HCT116 (cell line): Measurements from ENCODE around the gene MTMR12. TPM values are rescaled to one million over a fixed set of nuclear protein-coding genes. Genes with fewer than 3 reads are reported as not detected.

Experiments used
- ATAC-seq: fragments of 200-7000 bp; cut with Tn5 transposase; 2 replicates; pipeline ENCODE4 v1.9.1; 2020; ENCODE audit warnings: mild to moderate bottlenecking, moderate library complexity
- BruUV-seq: library from RNA; stranded (reverse); fragments of 400-500 nt; replicated peaks from 2 replicates; lab custom pipeline; 2021; lab: Mats Ljungman, UMichigan
- CTCF ChIA-PET: fragments of 300-600 bp; sonication (Branson Sonifier 250); formaldehyde crosslinking; loops from one replicate; lab custom pipeline; 2021; ENCODE audit warnings: antibody characterized with exemption; lab: Charles Lee
- POLR2A ChIA-PET: fragments of 300-600, 350-600 bp; sonication (Branson Sonifier 250); formaldehyde crosslinking; loops from one replicate; lab custom pipeline; 2021; ENCODE audit warnings: antibody characterized with exemption; lab: Charles Lee
- RAD21 ChIA-PET, 2 experiments: fragments of 300-600 bp; sonication (Branson Sonifier 250); formaldehyde crosslinking; loops; one replicate each; lab custom pipeline; 2023; ENCODE audit warnings: low total read pairs in 2 of 2; ENCODE audit not compliant: uncharacterized antibody in 2 of 2, unreplicated experiment in 2 of 2, low non-redundant PET in 1 of 2; lab: Charles Lee
- DNase-seq: peaks from one replicate; pipeline ENCODE4 v3.0.0-alpha.2; 2010; ENCODE audit warnings: low read depth, low spot score
- H2AFZ ChIP-seq: fragments of 200-600 bp; shearing (Covaris generic), sonication (generic); 2 replicates; pipeline ENCODE4 v1.6.1; 2017; ENCODE audit warnings: low read depth, mixed run types, mixed read lengths, antibody characterized with exemption, low read length; ENCODE audit not compliant: poor library complexity, severe bottlenecking
- H3K27ac ChIP-seq: 2 replicates; pipeline ENCODE4 v1.5.1; 2012; ENCODE audit warnings: low read depth, low read length
- H3K27me3 ChIP-seq: fragments of 200-600 bp; sonication (generic); 2 replicates; pipeline ENCODE4 v1.6.1; 2016; ENCODE audit warnings: mixed run types, low read length, mixed read lengths; ENCODE audit not compliant: insufficient read depth
- H3K36me3 ChIP-seq, 2 experiments: fragments of 200-500 bp in 1 of 2; fragments of 200-600 bp in 1 of 2; sonication (Bioruptor generic) in 1 of 2; sonication (generic) in 1 of 2; 2 replicates each; pipeline versions ENCODE4 v1.5.1 to v1.6.1; 2014 to 2016; ENCODE audit warnings: low read length in 2 of 2, inconsistent platforms in 1 of 2, mixed read lengths in 1 of 2, mixed run types in 1 of 2; ENCODE audit not compliant: insufficient read depth in 2 of 2, control insufficient read depth in 1 of 2
- H3K4me1 ChIP-seq, 2 experiments: fragments of 200-600 bp in 1 of 2; sonication (generic) in 1 of 2; 2 replicates each; pipeline versions ENCODE4 v1.5.1 to v1.6.1; 2012 to 2017; ENCODE audit warnings: low read length in 2 of 2, inconsistent platforms in 1 of 2, mild to moderate bottlenecking in 1 of 2, mixed read lengths in 1 of 2, mixed run types in 1 of 2, moderate library complexity in 1 of 2; ENCODE audit not compliant: insufficient read depth in 2 of 2, control insufficient read depth in 1 of 2
- H3K4me2 ChIP-seq: fragments of 200-600 bp; sonication (generic); 2 replicates; pipeline ENCODE4 v1.6.1; 2017; ENCODE audit warnings: mixed run types, low read length, mixed read lengths
- H3K4me3 ChIP-seq, 2 experiments: fragments of 200-600 bp in 1 of 2; sonication (generic) in 1 of 2; replicated peaks in 1 of 2; 2 replicates each; pipeline ENCODE4 v1.5.1; 2011 to 2016; ENCODE audit warnings: low read length in 2 of 2, control low read depth in 1 of 2, low read depth in 1 of 2, mild to moderate bottlenecking in 1 of 2, mixed read lengths in 1 of 2, mixed run types in 1 of 2
- H3K79me2 ChIP-seq: fragments of 200-600 bp; sonication (generic); 2 replicates; pipeline ENCODE4 v1.6.1; 2017; ENCODE audit warnings: mild to moderate bottlenecking, mixed run types, low read length, moderate library complexity, mixed read lengths; ENCODE audit not compliant: insufficient read depth
- H3K9ac ChIP-seq: fragments of 200-600 bp; sonication (generic); 2 replicates; pipeline ENCODE4 v1.6.1; 2016; ENCODE audit warnings: low read length, mixed read lengths
- H3K9me2 ChIP-seq: fragments of 200-600 bp; sonication (generic), shearing (Covaris generic); 2 replicates; pipeline ENCODE4 v1.6.1; 2017; ENCODE audit warnings: mixed run types, mild to moderate bottlenecking, moderate library complexity; ENCODE audit not compliant: insufficient read depth
- H3K9me3 ChIP-seq, 2 experiments: fragments of 200-500 bp in 1 of 2; fragments of 200-600 bp in 1 of 2; sonication (Bioruptor generic) in 1 of 2; sonication (generic) in 1 of 2; 2 replicates each; pipeline ENCODE4 v1.6.1; 2014 to 2017; ENCODE audit warnings: low read length in 2 of 2, mixed read lengths in 2 of 2, inconsistent platforms in 1 of 2, low read depth in 1 of 2, mild to moderate bottlenecking in 1 of 2, mixed run types in 1 of 2, moderate library complexity in 1 of 2; ENCODE audit not compliant: control insufficient read depth in 1 of 2, insufficient read depth in 1 of 2
- H4K20me1 ChIP-seq: fragments of 200-600 bp; sonication (generic), shearing (Covaris generic); 2 replicates; pipeline ENCODE4 v1.6.1; 2017; ENCODE audit warnings: mixed run types, mild to moderate bottlenecking, moderate library complexity; ENCODE audit not compliant: insufficient read depth
- CBX3 ChIP-seq: IDR thresholded peaks from 2 replicates; pipeline ENCODE4 v1.6.1; 2012; ENCODE audit warnings: low read depth
- ELF1 ChIP-seq: IDR thresholded peaks from 2 replicates; pipeline ENCODE4 v1.6.1; 2012; ENCODE audit warnings: low read depth, borderline replicate concordance
- EZH2phosphoT487 ChIP-seq: fragments of 200-600 bp; IDR thresholded peaks from 2 replicates; pipeline ENCODE4 v1.6.1; 2018; ENCODE audit warnings: antibody characterized with exemption, borderline replicate concordance
- JUND ChIP-seq: IDR thresholded peaks from 2 replicates; pipeline ENCODE4 v1.6.1; 2012
- POLR2A ChIP-seq: IDR thresholded peaks from 2 replicates; pipeline ENCODE4 v1.7.0; 2011; ENCODE audit warnings: borderline replicate concordance; ENCODE audit not compliant: insufficient read depth, insufficient read length; ENCODE audit errors: extremely low read depth
- SP1 ChIP-seq: IDR thresholded peaks from 2 replicates; pipeline ENCODE4 v1.6.1; 2012; ENCODE audit warnings: low read depth
- TCF7L2 ChIP-seq: IDR thresholded peaks from 2 replicates; pipeline ENCODE4 v1.7.0; 2011; ENCODE audit warnings: borderline replicate concordance, inconsistent platforms; ENCODE audit not compliant: insufficient read depth, insufficient read length; ENCODE audit errors: extremely low read depth
- YY1 ChIP-seq: IDR thresholded peaks from 2 replicates; pipeline ENCODE4 v1.6.1; 2011; ENCODE audit warnings: low read length, low read depth, moderate library complexity, mild to moderate bottlenecking; ENCODE audit not compliant: insufficient replicate concordance; ENCODE audit errors: extremely low read depth
- ZFX ChIP-seq: fragments of 450-650 bp; IDR thresholded peaks from 2 replicates; pipeline ENCODE4 v1.6.1; 2017
- ZNF274 ChIP-seq: fragments of 200-500 bp; sonication (Bioruptor generic); IDR thresholded peaks from 2 replicates; pipeline ENCODE4 v1.6.1; 2014; ENCODE audit warnings: mild to moderate bottlenecking, low read depth, low read length, inconsistent platforms
- intact Hi-C: fragments of 100-400 bp; cut with micrococcal nuclease; formaldehyde crosslinking; loops from 2 replicates; pipeline ENCODE4 v1.10.0; 2022
- total RNA-seq: library from RNA; stranded (reverse); gene quantifications from one replicate; pipeline ENCODE4 v1.2.1, GENCODE V29; 2021; ENCODE audit not compliant: unreplicated experiment
- TF ChIP-seq, protein P1 (sequence below): IDR thresholded peaks from 2 replicates; pipeline ENCODE4 v1.6.1; 2012; ENCODE audit warnings: low read depth
- TF ChIP-seq, protein P2 (sequence below): IDR thresholded peaks from 2 replicates; pipeline ENCODE4 v1.6.1; 2012
- TF ChIP-seq, protein P3 (sequence below): IDR thresholded peaks from 2 replicates; pipeline ENCODE4 v1.6.1; 2011; ENCODE audit warnings: mild to moderate bottlenecking, low read length, moderate library complexity; ENCODE audit not compliant: insufficient replicate concordance; ENCODE audit errors: extremely low read depth

MTMR12 gene
- total RNA-seq, 1 experiment from 2014 or later = 27.3 TPM

DNA sequence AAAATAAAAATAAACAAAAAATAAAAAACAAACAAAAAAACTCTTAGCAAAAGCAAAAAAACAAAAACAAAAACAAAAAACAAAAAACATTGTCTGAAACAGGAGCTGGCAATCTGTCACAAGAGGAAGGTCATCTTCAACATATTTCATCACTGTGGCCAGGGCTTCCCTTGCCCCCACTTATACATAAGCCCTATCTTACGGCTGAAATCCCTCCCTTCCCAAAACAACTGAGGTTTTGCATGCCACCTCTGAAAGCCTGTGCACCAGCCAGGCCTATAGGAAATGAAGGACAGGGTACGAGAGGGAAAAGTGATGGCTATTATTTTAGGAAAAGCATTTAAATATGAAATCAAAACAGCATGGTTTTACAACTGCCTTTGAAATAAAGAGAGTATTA, 10.8 kb downstream of the MTMR12 start:
- intact Hi-C loops = no loop called here
- Histone ChIP-seq H4K20me1 (0 out of 2 replicates have a peak, but pooled peaks cover 8% of the 10 kb centered on the region), H3K27me3 (no peaks in the 10 kb centered on the region), H3K27ac (no peak overlapping the region), H3K4me2 (no peak overlapping the region), H3K9ac (no peak overlapping the region), H3K9me2 (no peaks in the 10 kb centered on the region), H3K4me1 (peaks cover 0 to 6% of the 10 kb centered on the region in 2 experiments; a peak in 1 of 4 replicates), H3K79me2 (peaks cover 67% of the 10 kb centered on the region), H3K4me3 (no peak overlapping the region), H3K9me3 (no peaks in the 10 kb centered on the region), H2AFZ (no peak overlapping the region), H3K36me3 (no peaks in the 10 kb centered on the region)
- ATAC-seq (no peak), DNase-seq (no peak)
- ChIA-PET CTCF (no interaction called here), RAD21 (no interaction called here), POLR2A (no interaction called here)
- TF ChIP-seq, protein P1, sequence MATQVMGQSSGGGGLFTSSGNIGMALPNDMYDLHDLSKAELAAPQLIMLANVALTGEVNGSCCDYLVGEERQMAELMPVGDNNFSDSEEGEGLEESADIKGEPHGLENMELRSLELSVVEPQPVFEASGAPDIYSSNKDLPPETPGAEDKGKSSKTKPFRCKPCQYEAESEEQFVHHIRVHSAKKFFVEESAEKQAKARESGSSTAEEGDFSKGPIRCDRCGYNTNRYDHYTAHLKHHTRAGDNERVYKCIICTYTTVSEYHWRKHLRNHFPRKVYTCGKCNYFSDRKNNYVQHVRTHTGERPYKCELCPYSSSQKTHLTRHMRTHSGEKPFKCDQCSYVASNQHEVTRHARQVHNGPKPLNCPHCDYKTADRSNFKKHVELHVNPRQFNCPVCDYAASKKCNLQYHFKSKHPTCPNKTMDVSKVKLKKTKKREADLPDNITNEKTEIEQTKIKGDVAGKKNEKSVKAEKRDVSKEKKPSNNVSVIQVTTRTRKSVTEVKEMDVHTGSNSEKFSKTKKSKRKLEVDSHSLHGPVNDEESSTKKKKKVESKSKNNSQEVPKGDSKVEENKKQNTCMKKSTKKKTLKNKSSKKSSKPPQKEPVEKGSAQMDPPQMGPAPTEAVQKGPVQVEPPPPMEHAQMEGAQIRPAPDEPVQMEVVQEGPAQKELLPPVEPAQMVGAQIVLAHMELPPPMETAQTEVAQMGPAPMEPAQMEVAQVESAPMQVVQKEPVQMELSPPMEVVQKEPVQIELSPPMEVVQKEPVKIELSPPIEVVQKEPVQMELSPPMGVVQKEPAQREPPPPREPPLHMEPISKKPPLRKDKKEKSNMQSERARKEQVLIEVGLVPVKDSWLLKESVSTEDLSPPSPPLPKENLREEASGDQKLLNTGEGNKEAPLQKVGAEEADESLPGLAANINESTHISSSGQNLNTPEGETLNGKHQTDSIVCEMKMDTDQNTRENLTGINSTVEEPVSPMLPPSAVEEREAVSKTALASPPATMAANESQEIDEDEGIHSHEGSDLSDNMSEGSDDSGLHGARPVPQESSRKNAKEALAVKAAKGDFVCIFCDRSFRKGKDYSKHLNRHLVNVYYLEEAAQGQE = no peak
- TF ChIP-seq, protein P2, sequence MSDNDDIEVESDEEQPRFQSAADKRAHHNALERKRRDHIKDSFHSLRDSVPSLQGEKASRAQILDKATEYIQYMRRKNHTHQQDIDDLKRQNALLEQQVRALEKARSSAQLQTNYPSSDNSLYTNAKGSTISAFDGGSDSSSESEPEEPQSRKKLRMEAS = no peak
- no peak for TF ChIP-seq ZNF274
- TF ChIP-seq, protein P3, sequence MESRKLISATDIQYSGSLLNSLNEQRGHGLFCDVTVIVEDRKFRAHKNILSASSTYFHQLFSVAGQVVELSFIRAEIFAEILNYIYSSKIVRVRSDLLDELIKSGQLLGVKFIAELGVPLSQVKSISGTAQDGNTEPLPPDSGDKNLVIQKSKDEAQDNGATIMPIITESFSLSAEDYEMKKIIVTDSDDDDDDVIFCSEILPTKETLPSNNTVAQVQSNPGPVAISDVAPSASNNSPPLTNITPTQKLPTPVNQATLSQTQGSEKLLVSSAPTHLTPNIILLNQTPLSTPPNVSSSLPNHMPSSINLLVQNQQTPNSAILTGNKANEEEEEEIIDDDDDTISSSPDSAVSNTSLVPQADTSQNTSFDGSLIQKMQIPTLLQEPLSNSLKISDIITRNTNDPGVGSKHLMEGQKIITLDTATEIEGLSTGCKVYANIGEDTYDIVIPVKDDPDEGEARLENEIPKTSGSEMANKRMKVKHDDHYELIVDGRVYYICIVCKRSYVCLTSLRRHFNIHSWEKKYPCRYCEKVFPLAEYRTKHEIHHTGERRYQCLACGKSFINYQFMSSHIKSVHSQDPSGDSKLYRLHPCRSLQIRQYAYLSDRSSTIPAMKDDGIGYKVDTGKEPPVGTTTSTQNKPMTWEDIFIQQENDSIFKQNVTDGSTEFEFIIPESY = no peak
- TF ChIP-seq POLR2A = no peak
- TF ChIP-seq EZH2phosphoT487 = no peak
- TF ChIP-seq ELF1 = no peak
- no peak for TF ChIP-seq CBX3
- TF ChIP-seq JUND = no peak
- no peak for TF ChIP-seq SP1
- no peak for TF ChIP-seq ZFX
- TF ChIP-seq YY1 = no peak
- TF ChIP-seq TCF7L2 = no peak
- BruUV-seq = no TSS peak
